HUES48 (cell line): ENCODE results near the gene HES6.
A peak's percentile ranks its signal among the peaks of the same experiment; 100 is the strongest.

ENCODE experiments used
- H3K27ac ChIP-seq: one replicate; pipeline ENCODE4 v1.7.0; 2013; ENCODE audit warnings: low read depth, low read length, inconsistent platforms
- H3K27me3 ChIP-seq: 2 replicates; pipeline ENCODE4 v1.6.1; 2013; ENCODE audit warnings: mild to moderate bottlenecking, low read length; ENCODE audit not compliant: control insufficient read depth, insufficient read depth
- H3K36me3 ChIP-seq: 2 replicates; pipeline ENCODE4 v1.6.1; 2013; ENCODE audit warnings: low read length; ENCODE audit not compliant: control insufficient read depth, insufficient read depth
- H3K4me1 ChIP-seq: 2 replicates; pipeline ENCODE4 v1.6.1; 2013; ENCODE audit warnings: mild to moderate bottlenecking, low read length; ENCODE audit not compliant: control insufficient read depth, insufficient read depth
- H3K4me3 ChIP-seq: 2 replicates; pipeline ENCODE4 v1.5.1; 2013; ENCODE audit warnings: mild to moderate bottlenecking, low read depth, low read length
- H3K9ac ChIP-seq: 2 replicates; pipeline ENCODE4 v1.6.1; 2013; ENCODE audit warnings: mild to moderate bottlenecking, low read depth, low read length, moderate library complexity
- H3K9me3 ChIP-seq: 2 replicates; pipeline ENCODE4 v1.6.1; 2013; ENCODE audit warnings: low read length; ENCODE audit not compliant: control insufficient read depth, insufficient read depth

Gene HES6

GRCh38 chr2:238271061-238271554 is 31.3 kb upstream of the HES6 start:
- no peaks in the 10 kb centered on the region for H3K4me1 ChIP-seq
- no peak overlapping the region for H3K27ac ChIP-seq
- H3K9ac ChIP-seq, result no peak overlapping the region
- H3K4me3 ChIP-seq, result no peak overlapping the region
- no peaks in the 10 kb centered on the region for H3K27me3 ChIP-seq
- peaks cover 20% of the 10 kb centered on the region for H3K36me3 ChIP-seq
- no peaks in the 10 kb centered on the region for H3K9me3 ChIP-seq

GRCh38 chr2:238270606-238271005 is 30.8 kb upstream of the HES6 start:
- no peaks in the 10 kb centered on the region for H3K27me3 ChIP-seq
- no peaks in the 10 kb centered on the region for H3K4me1 ChIP-seq
- no peaks in the 10 kb centered on the region for H3K9me3 ChIP-seq
- H3K27ac ChIP-seq, result no peak overlapping the region
- no peak overlapping the region for H3K9ac ChIP-seq
- peaks cover 20% of the 10 kb centered on the region for H3K36me3 ChIP-seq
- no peak overlapping the region for H3K4me3 ChIP-seq

- Histone ChIP-seq H3K27ac (no peak overlapping the region), H3K36me3 (peaks cover 14% of the 10 kb centered on the region), H3K4me1 (no peaks in the 10 kb centered on the region), H3K9ac (no peak overlapping the region), H3K27me3 (no peaks in the 10 kb centered on the region), H3K9me3 (no peaks in the 10 kb centered on the region), H3K4me3 (no peak overlapping the region)
Observed at GRCh38 chr2:238269741-238270140, 29.9 kb upstream of the HES6 start.

GRCh38 chr2:238267884-238268680 is 28.2 kb upstream of the HES6 start:
- H3K4me3 ChIP-seq, result no peak overlapping the region
- no peaks in the 10 kb centered on the region for H3K9me3 ChIP-seq
- H3K27ac ChIP-seq, result no peak overlapping the region
- no peak overlapping the region for H3K9ac ChIP-seq
- peaks cover 11% of the 10 kb centered on the region for H3K36me3 ChIP-seq
- H3K4me1 ChIP-seq, result no peaks in the 10 kb centered on the region
- no peaks in the 10 kb centered on the region for H3K27me3 ChIP-seq

GRCh38 chr2:238267341-238267710 is 27.5 kb upstream of the HES6 start:
- no peak overlapping the region for H3K9ac ChIP-seq
- H3K4me1 ChIP-seq, result no peaks in the 10 kb centered on the region
- H3K9me3 ChIP-seq, result no peaks in the 10 kb centered on the region
- H3K27me3 ChIP-seq, result no peaks in the 10 kb centered on the region
- H3K27ac ChIP-seq, result no peak overlapping the region
- peaks cover 11% of the 10 kb centered on the region for H3K36me3 ChIP-seq
- H3K4me3 ChIP-seq, result no peak overlapping the region

- no peaks in the 10 kb centered on the region for H3K9me3 ChIP-seq
- H3K4me1 ChIP-seq, result no peaks in the 10 kb centered on the region
- H3K4me3 ChIP-seq, result no peak overlapping the region
- H3K27me3 ChIP-seq, result no peaks in the 10 kb centered on the region
- peaks cover 11% of the 10 kb centered on the region for H3K36me3 ChIP-seq
- no peak overlapping the region for H3K9ac ChIP-seq
- no peak overlapping the region for H3K27ac ChIP-seq
Observed at GRCh38 chr2:238265605-238266004, 25.8 kb upstream of the HES6 start.

- H3K4me1 ChIP-seq, result no peaks in the 10 kb centered on the region
- no peak overlapping the region for H3K27ac ChIP-seq
Observed at GRCh38 chr2:238264072-238264460, 24.2 kb upstream of the HES6 start.

GRCh38 chr2:238263204-238264071 is 23.6 kb upstream of the HES6 start:
- H3K4me1 ChIP-seq, result no peaks in the 10 kb centered on the region
- no peak overlapping the region for H3K9ac ChIP-seq
- no peak overlapping the region for H3K4me3 ChIP-seq
- peaks cover 9% of the 10 kb centered on the region for H3K36me3 ChIP-seq
- no peaks in the 10 kb centered on the region for H3K27me3 ChIP-seq
- H3K9me3 ChIP-seq, result no peaks in the 10 kb centered on the region
- H3K27ac ChIP-seq, result peak overlapping the region; percentile 56

More at GRCh38 chr2:238264072-238264460, 24.2 kb upstream of the HES6 start:
- Histone ChIP-seq H3K9ac (no peak overlapping the region), H3K4me3 (no peak overlapping the region), H3K36me3 (peaks cover 11% of the 10 kb centered on the region), H3K27me3 (no peaks in the 10 kb centered on the region), H3K9me3 (no peaks in the 10 kb centered on the region)

- no peaks in the 10 kb centered on the region for H3K4me1 ChIP-seq
- H3K4me3 ChIP-seq, result no peak overlapping the region
- no peaks in the 10 kb centered on the region for H3K27me3 ChIP-seq
- H3K9ac ChIP-seq, result no peak overlapping the region
- no peaks in the 10 kb centered on the region for H3K9me3 ChIP-seq
- H3K27ac ChIP-seq, result no peak overlapping the region
- peaks cover 10% of the 10 kb centered on the region; the same call in 1 of the 2 replicates for H3K36me3 ChIP-seq
Observed at GRCh38 chr2:238262496-238263122, 22.8 kb upstream of the HES6 start.

- peaks cover 6% of the 10 kb centered on the region; the same call in 1 of the 2 replicates for H3K36me3 ChIP-seq
Observed at GRCh38 chr2:238261718-238262375, 22.0 kb upstream of the HES6 start.

More at GRCh38 chr2:238261718-238262375, 22.0 kb upstream of the HES6 start:
- Histone ChIP-seq H3K4me1 (no peaks in the 10 kb centered on the region), H3K4me3 (no peak overlapping the region), H3K27ac (no peak overlapping the region), H3K27me3 (no peaks in the 10 kb centered on the region), H3K9me3 (no peaks in the 10 kb centered on the region), H3K9ac (no peak overlapping the region)
